Esophagus muscularis mucosa (tissue), 4 donors: ENCODE data around the gene SH2D7. TPM values are rescaled to one million over a fixed set of nuclear protein-coding genes. Genes with fewer than 3 reads are reported as not detected.
A peak's percentile ranks its signal among the peaks of the same experiment; 100 is the strongest.

Experiments used
- DNase-seq: peaks from one replicate; pipeline ENCODE4 v3.0.0-alpha.2; 2017; ENCODE audit errors: extremely low spot score
- H3K27ac ChIP-seq, 4 donors: fragments of 200-600 bp; sonication (generic); replicated peaks in 1 of 4; 1 replicate in 3 of 4; 2 replicates in 1 of 4; pipeline ENCODE4 v1.5.1; 2016 to 2019; ENCODE audit warnings: mild to moderate bottlenecking in 1 of 4
- H3K27me3 ChIP-seq, 4 donors: fragments of 200-600 bp; sonication (generic); one replicate each; pipeline versions ENCODE4 v1.5.1 to v1.6.0; 2016 to 2019
- H3K36me3 ChIP-seq, 4 donors: fragments of 200-600 bp; sonication (generic); one replicate each; pipeline ENCODE4 v1.5.1; 2016 to 2019
- H3K4me1 ChIP-seq, 4 donors: fragments of 200-600 bp; sonication (generic); one replicate each; pipeline ENCODE4 v1.5.1; 2016 to 2019
- H3K4me3 ChIP-seq, 4 donors: fragments of 200-600 bp; sonication (generic); 1 replicate in 2 of 4; 2 replicates in 2 of 4; pipeline ENCODE4 v1.5.1; 2016 to 2019; ENCODE audit warnings: mild to moderate bottlenecking in 4 of 4, moderate library complexity in 1 of 4
- H3K9me3 ChIP-seq, 4 donors: fragments of 200-600 bp; sonication (generic); 1 replicate in 3 of 4; 2 replicates in 1 of 4; pipeline ENCODE4 v1.5.1; 2016 to 2019
- EP300 ChIP-seq: sonication (generic); formaldehyde crosslinking; IDR thresholded peaks from one replicate; pipeline ENCODE4 v1.6.1; 2017; ENCODE audit warnings: antibody characterized with exemption
- POLR2A ChIP-seq: fragments of 450-650 bp; IDR thresholded peaks from one replicate; pipeline ENCODE4 v1.6.1; 2017; ENCODE audit warnings: antibody characterized with exemption, moderate library complexity, mild to moderate bottlenecking, low read depth
- POLR2AphosphoS5 ChIP-seq, 2 donors: sonication (generic); formaldehyde crosslinking; IDR thresholded peaks; one replicate each; pipeline ENCODE4 v1.6.1; 2017; ENCODE audit warnings: antibody characterized with exemption in 2 of 2
- WGBS: methylation state at CpG from one replicate; pipeline ENCODE4 v1.1.5; 2018; 5-methylcytosine and 5-hydroxymethylcytosine counted together
- intact Hi-C: fragments of 100-400 bp; cut with DNase I; formaldehyde crosslinking; loops from one replicate; pipeline ENCODE4 v1.15.1; 2023
- total RNA-seq, 4 donors: library from RNA; depleted of rRNA; stranded (reverse); fragments of >200 nt; gene quantifications; one replicate each; pipeline versions ENCODE4 v1.1.0 to v1.2.1, GENCODE V29; 2016
- TF ChIP-seq, protein P1 (sequence below), 3 experiments: fragments of 200-600 bp in 2 of 3; fragments of 450-650 bp in 1 of 3; sonication (generic) in 2 of 3; IDR thresholded peaks; one replicate each; pipeline ENCODE4 v1.5.1; 2017 to 2019; ENCODE audit warnings: antibody characterized with exemption in 3 of 3, mild to moderate bottlenecking in 2 of 3, moderate library complexity in 1 of 3

The SH2D7 gene
- total RNA-seq, 4 donors from 2014 or later, result not detected

- intact Hi-C loops, result loop anchor here (5.0 kb wide), 1 partner anchor 76 kb away; no protein-coding TSS in a partner anchor
- DNase-seq, result no peak
- H3K9me3 ChIP-seq, result no peaks in the 10 kb centered on the region
- H3K4me3 ChIP-seq, result peak overlapping the region; percentile 89 to 94 (median 90)
- TF ChIP-seq POLR2A (no peak), POLR2AphosphoS5 (IDR thresholded peaks at IDR 0.05) (no peak), EP300 (no peak)
- TF ChIP-seq, protein P1, sequence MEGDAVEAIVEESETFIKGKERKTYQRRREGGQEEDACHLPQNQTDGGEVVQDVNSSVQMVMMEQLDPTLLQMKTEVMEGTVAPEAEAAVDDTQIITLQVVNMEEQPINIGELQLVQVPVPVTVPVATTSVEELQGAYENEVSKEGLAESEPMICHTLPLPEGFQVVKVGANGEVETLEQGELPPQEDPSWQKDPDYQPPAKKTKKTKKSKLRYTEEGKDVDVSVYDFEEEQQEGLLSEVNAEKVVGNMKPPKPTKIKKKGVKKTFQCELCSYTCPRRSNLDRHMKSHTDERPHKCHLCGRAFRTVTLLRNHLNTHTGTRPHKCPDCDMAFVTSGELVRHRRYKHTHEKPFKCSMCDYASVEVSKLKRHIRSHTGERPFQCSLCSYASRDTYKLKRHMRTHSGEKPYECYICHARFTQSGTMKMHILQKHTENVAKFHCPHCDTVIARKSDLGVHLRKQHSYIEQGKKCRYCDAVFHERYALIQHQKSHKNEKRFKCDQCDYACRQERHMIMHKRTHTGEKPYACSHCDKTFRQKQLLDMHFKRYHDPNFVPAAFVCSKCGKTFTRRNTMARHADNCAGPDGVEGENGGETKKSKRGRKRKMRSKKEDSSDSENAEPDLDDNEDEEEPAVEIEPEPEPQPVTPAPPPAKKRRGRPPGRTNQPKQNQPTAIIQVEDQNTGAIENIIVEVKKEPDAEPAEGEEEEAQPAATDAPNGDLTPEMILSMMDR (IDR thresholded peaks at IDR 0.05), result no peak
- 11% methylated on average over 7 of the region's 7 CpGs for WGBS
- peaks cover 15 to 52% (median 50%) of the 10 kb centered on the region in 4 donors for H3K4me1 ChIP-seq
- H3K27ac ChIP-seq, result peak overlapping the region; percentile 89 to 93 (median 90)
- H3K36me3 ChIP-seq, result no peaks in the 10 kb centered on the region
- H3K27me3 ChIP-seq, result no peaks in the 10 kb centered on the region
Observed at GRCh38 chr15:78077871-78078210, 14.5 kb upstream of the SH2D7 start.

DNA sequence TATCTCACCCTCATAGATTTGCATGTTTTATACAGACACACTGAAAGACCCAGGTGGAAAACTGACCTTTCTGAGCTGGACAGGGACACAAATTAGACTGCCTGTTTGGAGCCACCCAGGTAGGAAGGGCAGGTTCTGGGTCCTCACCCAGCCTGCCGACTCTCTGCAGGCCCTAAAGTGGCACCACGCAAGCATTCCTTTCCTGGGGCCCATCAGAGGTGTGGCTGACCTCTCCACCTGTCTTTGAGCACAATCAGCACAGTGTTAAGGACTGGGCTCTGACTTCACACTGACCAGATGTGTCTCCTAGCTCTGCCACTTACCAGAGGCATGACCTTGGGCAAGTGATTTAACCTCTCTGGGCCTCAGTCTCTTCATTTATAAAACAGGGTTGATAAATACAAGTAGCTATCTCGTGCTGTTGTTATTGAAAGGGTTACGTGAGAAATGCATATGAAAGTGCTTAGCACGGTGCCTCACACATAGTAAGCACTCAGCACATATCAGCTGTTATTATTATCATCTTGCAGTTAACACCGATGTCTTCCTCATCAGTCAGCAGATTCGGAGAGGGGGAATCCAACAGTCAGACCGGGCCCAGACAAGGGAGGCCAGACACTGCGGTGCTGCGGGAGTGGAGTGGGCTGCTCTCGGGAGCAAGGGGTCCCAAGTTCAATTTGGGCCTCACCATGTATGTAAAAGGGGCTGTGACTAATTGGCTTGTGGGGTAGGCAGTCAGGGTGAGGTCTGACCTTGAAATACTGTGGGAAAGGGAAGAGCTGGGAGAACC, 12.9 kb upstream of the SH2D7 start:
- H3K4me3 ChIP-seq, result no peak overlapping the region
- H3K27ac ChIP-seq, result no peak overlapping the region
- DNase-seq, result no peak
- TF ChIP-seq POLR2AphosphoS5 (IDR thresholded peaks at IDR 0.05), result no peak
- no peak for TF ChIP-seq EP300
- no peak for TF ChIP-seq POLR2A
- TF ChIP-seq, protein P1 (IDR thresholded peaks at IDR 0.05), result no peak
- no peaks in the 10 kb centered on the region for H3K9me3 ChIP-seq
- 92% methylated on average over 11 of the region's 11 CpGs for WGBS
- H3K27me3 ChIP-seq, result no peaks in the 10 kb centered on the region
- H3K36me3 ChIP-seq, result no peaks in the 10 kb centered on the region
- H3K4me1 ChIP-seq, result peaks cover 8 to 41% (median 37%) of the 10 kb centered on the region in 4 donors
- intact Hi-C loops, result loop anchor here (5.0 kb wide), 1 partner anchor 77 kb away; no protein-coding TSS in a partner anchor

DNA sequence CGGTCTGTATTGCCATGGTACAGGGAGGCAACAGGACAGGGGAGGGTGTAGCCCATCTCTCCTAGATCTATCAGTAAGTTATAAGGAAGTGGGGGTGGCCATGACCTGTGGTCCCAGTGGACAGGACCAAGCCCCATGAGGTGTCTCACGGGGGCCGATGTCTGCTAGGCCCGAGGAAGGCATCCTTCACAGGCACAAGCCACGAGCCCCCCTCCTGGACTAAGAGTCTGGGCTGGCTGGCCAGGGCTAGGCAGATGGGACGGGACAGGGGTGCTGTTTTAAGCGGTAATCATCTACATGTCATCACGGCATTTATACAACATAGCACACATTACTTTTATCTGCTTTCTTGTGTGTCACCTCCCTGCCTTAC, 12.3 kb upstream of the SH2D7 start:
- H3K27me3 ChIP-seq, result no peaks in the 10 kb centered on the region
- no peaks in the 10 kb centered on the region for H3K9me3 ChIP-seq
- no peak for DNase-seq
- WGBS, result 91% methylated on average over 8 of the region's 8 CpGs
- no peak overlapping the region for H3K4me3 ChIP-seq
- no peak overlapping the region for H3K27ac ChIP-seq
- intact Hi-C loops, result no loop called here
- H3K4me1 ChIP-seq, result peaks cover 5 to 38% (median 32%) of the 10 kb centered on the region in 4 donors
- TF ChIP-seq EP300 (no peak), POLR2A (no peak), POLR2AphosphoS5 (IDR thresholded peaks at IDR 0.05) (no peak)
- TF ChIP-seq, protein P1 (IDR thresholded peaks at IDR 0.05), result no peak
- no peaks in the 10 kb centered on the region for H3K36me3 ChIP-seq

DNA sequence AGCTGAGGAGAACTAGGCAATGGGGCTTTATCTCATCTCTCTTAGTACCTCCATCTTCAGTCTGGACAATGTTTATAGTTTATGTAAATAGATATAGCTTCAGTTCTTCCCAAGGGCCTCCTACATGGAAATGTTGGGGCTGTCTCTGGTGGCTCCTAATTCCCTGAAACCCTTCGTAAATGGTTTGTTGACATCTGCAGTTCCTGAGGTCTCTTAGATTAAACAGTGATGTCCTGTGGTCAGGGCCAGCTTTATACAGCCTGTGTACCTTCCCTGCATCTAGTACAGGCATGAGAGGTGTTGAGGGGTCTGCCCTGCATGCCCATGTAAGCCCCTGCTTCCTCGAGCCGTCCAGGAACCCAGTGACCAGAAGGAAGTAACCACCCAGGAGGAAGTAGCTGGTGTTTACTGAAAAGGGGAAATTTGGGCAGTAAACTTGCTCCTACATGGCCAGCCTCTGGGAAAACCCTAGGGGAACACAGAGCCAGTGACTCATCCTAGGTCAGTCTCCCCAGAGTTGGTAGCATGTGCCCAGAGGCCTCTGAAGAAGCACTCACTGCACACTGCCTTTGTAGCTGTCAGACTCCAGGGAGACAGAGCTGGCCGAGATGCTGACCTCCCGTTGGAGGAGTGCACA, 10.1 kb upstream of the SH2D7 start:
- WGBS, result 82% methylated on average over 5 of the region's 5 CpGs
- intact Hi-C loops, result no loop called here
- no peaks in the 10 kb centered on the region for H3K27me3 ChIP-seq
- no peak for DNase-seq
- H3K4me1 ChIP-seq, result peaks cover 0 to 19% (median 12%) of the 10 kb centered on the region in 4 donors
- no peak overlapping the region for H3K4me3 ChIP-seq
- no peaks in the 10 kb centered on the region for H3K9me3 ChIP-seq
- TF ChIP-seq POLR2A (no peak), POLR2AphosphoS5 (IDR thresholded peaks at IDR 0.05) (no peak), EP300 (no peak)
- TF ChIP-seq, protein P1 (IDR thresholded peaks at IDR 0.05), result no peak
- no peak overlapping the region for H3K27ac ChIP-seq
- H3K36me3 ChIP-seq, result no peaks in the 10 kb centered on the region
